Skeletal muscle tissue (tissue), 5 donors: Measurements from ENCODE around the gene TMEM235. TPM values are rescaled to one million over a fixed set of nuclear protein-coding genes. Genes with fewer than 3 reads are reported as not detected.

Experiments used
- H3K27ac ChIP-seq: one replicate; pipeline ENCODE4 v1.7.0; 2013; ENCODE audit warnings: mild to moderate bottlenecking, low read depth, low read length, inconsistent platforms
- H3K27me3 ChIP-seq, 3 donors: one replicate each; pipeline ENCODE4 v1.7.0; 2013; ENCODE audit warnings: low read length in 3 of 3; ENCODE audit not compliant: control insufficient read depth in 3 of 3, insufficient read depth in 3 of 3
- H3K36me3 ChIP-seq, 3 donors: one replicate each; pipeline ENCODE4 v1.7.0; 2013; ENCODE audit warnings: low read length in 3 of 3; ENCODE audit not compliant: control insufficient read depth in 3 of 3, insufficient read depth in 3 of 3
- H3K4me1 ChIP-seq, 3 donors: one replicate each; pipeline ENCODE4 v1.7.0; 2013; ENCODE audit warnings: low read length in 3 of 3, mild to moderate bottlenecking in 3 of 3; ENCODE audit not compliant: control insufficient read depth in 3 of 3, insufficient read depth in 3 of 3
- H3K4me3 ChIP-seq, 3 donors: one replicate each; pipeline ENCODE4 v1.7.0; 2013; ENCODE audit warnings: low read length in 3 of 3
- H3K9ac ChIP-seq, 3 donors: one replicate each; pipeline ENCODE4 v1.7.0; 2013; ENCODE audit warnings: low read length in 3 of 3, mild to moderate bottlenecking in 3 of 3, moderate library complexity in 2 of 3, low read depth in 1 of 3
- H3K9me3 ChIP-seq, 3 donors: one replicate each; pipeline ENCODE4 v1.7.0; 2013; ENCODE audit warnings: low read length in 3 of 3; ENCODE audit not compliant: control insufficient read depth in 3 of 3
- small RNA-seq: library from RNA; depleted of rRNA; stranded (forward); fragments of <200 nt; gene quantifications from one replicate; pipeline ENCODE3, GENCODE V24; 2014
- total RNA-seq: library from RNA; depleted of rRNA; stranded (reverse); fragments of >200 nt; gene quantifications from one replicate; pipeline ENCODE4 v1.2.3, GENCODE V29; 2014
- donor health status: Osteomylitis.

Gene TMEM235
- total RNA-seq, 1 donor from 2014 or later, result not detected

DNA sequence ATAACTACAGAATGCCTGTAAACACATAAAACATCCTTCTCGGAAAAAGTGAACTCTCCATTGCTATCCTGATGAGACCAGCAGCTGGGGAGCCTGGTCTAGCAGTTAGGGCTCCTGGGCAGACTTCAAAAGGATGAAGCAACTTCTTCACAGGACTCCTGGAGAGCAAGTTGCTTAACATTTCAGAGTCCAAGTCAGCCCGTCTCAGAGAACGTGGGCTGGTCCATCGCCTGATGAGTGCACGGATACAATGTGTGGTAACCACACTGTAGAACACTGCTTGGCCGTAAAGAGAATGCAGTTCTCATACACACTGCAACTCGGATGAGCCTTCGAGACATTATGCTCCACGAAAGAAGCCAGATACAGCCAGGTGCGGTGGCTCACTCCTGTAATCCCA, 52.7 kb downstream of the TMEM235 start:
- no peaks in the 10 kb centered on the region for H3K36me3 ChIP-seq
- H3K27me3 ChIP-seq, result no peaks in the 10 kb centered on the region
- no peak overlapping the region for H3K27ac ChIP-seq
- H3K9ac ChIP-seq, result no peak overlapping the region
- H3K4me1 ChIP-seq, result peaks cover 0 to 3% (median under 1%) of the 10 kb centered on the region in 3 donors
- H3K4me3 ChIP-seq, result no peak overlapping the region
- H3K9me3 ChIP-seq, result no peaks in the 10 kb centered on the region

DNA sequence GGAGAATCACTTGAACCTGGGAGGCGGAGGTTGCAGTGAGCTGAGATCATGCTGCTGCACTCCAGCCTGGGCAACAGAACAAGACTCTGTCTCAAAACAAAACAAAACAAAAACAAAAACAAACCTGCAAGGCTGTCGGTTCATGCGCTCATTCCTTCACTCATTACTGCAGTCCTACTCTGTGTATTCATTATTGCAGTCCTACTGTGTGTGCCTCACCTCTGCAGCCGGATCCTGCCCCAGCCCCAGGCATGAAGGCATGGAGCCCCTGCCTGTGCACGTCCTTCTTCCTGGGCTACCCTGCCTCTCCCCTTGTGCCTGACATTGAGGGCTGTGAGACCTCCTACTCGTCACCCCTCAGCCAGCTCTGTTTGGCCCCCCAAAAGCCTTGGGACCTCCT, 57.6 kb downstream of the TMEM235 start:
- H3K4me1 ChIP-seq, result peaks cover 20 to 22% (median 21%) of the 10 kb centered on the region in 3 donors
- no peak overlapping the region for H3K27ac ChIP-seq
- H3K9me3 ChIP-seq, result no peaks in the 10 kb centered on the region
- H3K27me3 ChIP-seq, result no peaks in the 10 kb centered on the region
- no peaks in the 10 kb centered on the region for H3K36me3 ChIP-seq
- H3K9ac ChIP-seq, result no peak overlapping the region
- no peak overlapping the region for H3K4me3 ChIP-seq

DNA sequence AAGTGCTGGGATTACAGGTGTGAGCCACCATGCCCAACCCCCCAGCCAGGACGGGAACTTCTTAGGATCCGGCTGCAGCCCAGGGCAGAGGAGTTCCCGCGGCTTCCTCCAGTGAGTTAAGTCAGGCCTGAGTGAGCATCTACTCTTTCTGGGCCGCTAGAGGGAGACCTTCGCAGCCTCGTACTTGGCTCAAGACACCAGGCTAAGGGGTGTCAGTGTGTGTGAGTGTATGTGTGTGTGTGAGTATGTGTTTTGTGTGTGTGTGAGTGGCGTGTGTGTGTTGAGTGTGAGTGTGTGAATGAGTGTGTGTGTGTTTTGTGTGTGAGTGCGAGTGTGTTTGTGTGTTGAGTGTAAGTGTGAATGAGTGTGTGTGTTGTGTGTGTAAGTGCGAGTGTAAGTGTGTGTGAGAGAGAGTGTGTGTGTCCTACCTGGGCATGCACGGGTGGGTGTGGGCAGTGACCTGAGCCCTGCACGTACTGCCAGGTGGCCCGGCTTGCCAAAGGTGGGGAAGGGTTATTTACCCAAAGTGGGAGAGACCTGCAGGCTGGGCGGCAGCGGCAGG, 58.5 kb downstream of the TMEM235 start:
- no peak overlapping the region for H3K27ac ChIP-seq
- no peaks in the 10 kb centered on the region for H3K9me3 ChIP-seq

More for the DNA sequence above, 58.5 kb downstream of the TMEM235 start:
- Histone ChIP-seq H3K4me1 (peaks cover 20 to 22% (median 21%) of the 10 kb centered on the region in 3 donors), H3K36me3 (no peaks in the 10 kb centered on the region), H3K9ac (no peak overlapping the region), H3K27me3 (no peaks in the 10 kb centered on the region), H3K4me3 (no peak overlapping the region)

Small RNAs within 50 kb of the gene (small RNA-seq; reads per million reads assigned to genes)
- gene AC087645.1, result not detected

Other genes starting within 250 kb of the TMEM235 start
- 15.7 TPM for gene TMC6, start 102.9 kb upstream of the TMEM235 start, total RNA-seq
- gene TMC8, start 100.9 kb upstream of the TMEM235 start, total RNA-seq, result 7.8 TPM
- gene C17orf99, start 85.2 kb upstream of the TMEM235 start, total RNA-seq, result 0.52 TPM
- 34.4 TPM for gene SYNGR2, start 63.0 kb upstream of the TMEM235 start, total RNA-seq
- gene TK1, start 44.6 kb upstream of the TMEM235 start, total RNA-seq, result 12.0 TPM
- 23.0 TPM for gene AFMID, start 44.3 kb upstream of the TMEM235 start, total RNA-seq
- 11.0 TPM for gene BIRC5, start 17.4 kb upstream of the TMEM235 start, total RNA-seq
- 15.7 TPM for gene SOCS3, start 128.4 kb downstream of the TMEM235 start, total RNA-seq
- 15.1 TPM for gene PGS1, start 147.0 kb downstream of the TMEM235 start, total RNA-seq